Breast epithelium (tissue), 3 donors: ENCODE data around the gene PCDH15.

Source experiments
- POLR2AphosphoS5 ChIP-seq, 3 donors: sonication (generic); formaldehyde crosslinking; IDR thresholded peaks; one replicate each; pipeline ENCODE4 v1.6.1; 2017; ENCODE audit warnings: antibody characterized with exemption in 3 of 3
- TF ChIP-seq, protein P1 (sequence below), 3 donors: fragments of 450-650 bp; IDR thresholded peaks; one replicate each; pipeline ENCODE4 v1.5.1; 2016 to 2017; ENCODE audit warnings: antibody characterized with exemption in 3 of 3, mild to moderate bottlenecking in 3 of 3, moderate library complexity in 3 of 3

DNA sequence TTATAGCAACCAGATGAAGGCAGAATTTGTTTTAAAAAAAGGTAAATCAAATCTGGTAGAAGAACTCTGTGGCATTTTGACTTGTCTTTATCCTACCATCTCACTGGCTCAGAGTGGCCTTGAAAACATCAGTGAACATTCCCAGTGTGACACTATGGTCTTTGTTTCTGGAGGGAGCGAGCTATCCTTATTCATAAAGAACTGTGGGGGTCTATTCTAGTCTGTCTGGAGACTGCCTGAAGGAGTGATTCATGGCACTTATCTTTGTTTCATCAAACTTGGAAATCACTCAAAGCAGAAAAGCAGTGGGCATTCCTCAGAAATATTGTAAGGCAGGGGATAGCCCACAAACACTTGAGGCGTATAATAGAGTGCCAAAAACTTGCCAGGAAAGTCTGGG, 719.1 kb downstream of the PCDH15 start:
- TF ChIP-seq, protein P1, sequence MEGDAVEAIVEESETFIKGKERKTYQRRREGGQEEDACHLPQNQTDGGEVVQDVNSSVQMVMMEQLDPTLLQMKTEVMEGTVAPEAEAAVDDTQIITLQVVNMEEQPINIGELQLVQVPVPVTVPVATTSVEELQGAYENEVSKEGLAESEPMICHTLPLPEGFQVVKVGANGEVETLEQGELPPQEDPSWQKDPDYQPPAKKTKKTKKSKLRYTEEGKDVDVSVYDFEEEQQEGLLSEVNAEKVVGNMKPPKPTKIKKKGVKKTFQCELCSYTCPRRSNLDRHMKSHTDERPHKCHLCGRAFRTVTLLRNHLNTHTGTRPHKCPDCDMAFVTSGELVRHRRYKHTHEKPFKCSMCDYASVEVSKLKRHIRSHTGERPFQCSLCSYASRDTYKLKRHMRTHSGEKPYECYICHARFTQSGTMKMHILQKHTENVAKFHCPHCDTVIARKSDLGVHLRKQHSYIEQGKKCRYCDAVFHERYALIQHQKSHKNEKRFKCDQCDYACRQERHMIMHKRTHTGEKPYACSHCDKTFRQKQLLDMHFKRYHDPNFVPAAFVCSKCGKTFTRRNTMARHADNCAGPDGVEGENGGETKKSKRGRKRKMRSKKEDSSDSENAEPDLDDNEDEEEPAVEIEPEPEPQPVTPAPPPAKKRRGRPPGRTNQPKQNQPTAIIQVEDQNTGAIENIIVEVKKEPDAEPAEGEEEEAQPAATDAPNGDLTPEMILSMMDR (IDR thresholded peaks at IDR 0.05) = no peak
- TF ChIP-seq POLR2AphosphoS5 (IDR thresholded peaks at IDR 0.05) = no peak
